Endothelial cell of umbilical vein (primary cell): ENCODE measurements around the gene CD79B. TPM values are rescaled to one million over a fixed set of nuclear protein-coding genes. Genes with fewer than 3 reads are reported as not detected.
A peak's percentile ranks its signal among the peaks of the same experiment; 100 is the strongest.
"Not testable (repeated sequence)": the region's sequence is repeated elsewhere in the genome, so short reads cannot be mapped to it uniquely, and the experiment has no call there.

Experiments
- BruUV-seq: library from RNA; stranded (reverse); fragments of 400-500 nt; replicated peaks from 2 replicates; lab custom pipeline; 2021; lab: Mats Ljungman, UMichigan
- CTCF ChIA-PET: fragments of 300-600, 350-600 bp; sonication (Branson Sonifier 250); formaldehyde crosslinking; loops from one replicate; lab custom pipeline; 2021; ENCODE audit warnings: antibody characterized with exemption, inconsistent platforms; lab: Charles Lee
- POLR2A ChIA-PET: fragments of 300-600, 350-600 bp; sonication (Branson Sonifier 250); formaldehyde crosslinking; loops from one replicate; lab custom pipeline; 2021; ENCODE audit warnings: antibody characterized with exemption, inconsistent platforms; lab: Charles Lee
- DNase-seq: peaks from one replicate; pipeline ENCODE4 v3.0.0-alpha.2; 2011; ENCODE audit warnings: low read depth, low spot score
- FAIRE-seq: peaks from 2 replicates; lab custom pipeline; 2011; peaks lifted over from hg19 to GRCh38; lab: Jason Lieb, UNC
- H2AFZ ChIP-seq: 2 replicates; pipeline ENCODE4 v1.6.0; 2012; ENCODE audit warnings: low read depth, low read length, control low read depth, inconsistent platforms
- H3K27ac ChIP-seq: 2 replicates; pipeline ENCODE4 v1.5.1; 2011; ENCODE audit warnings: low read depth, mild to moderate bottlenecking, control low read depth, low read length, moderate library complexity; ENCODE audit not compliant: insufficient read depth
- H3K27me3 ChIP-seq, 2 experiments: 2 replicates each; pipeline versions ENCODE4 v1.6.0 to v1.6.1; 2011; ENCODE audit warnings: low read length in 2 of 2, mixed read lengths in 1 of 2; ENCODE audit not compliant: control insufficient read depth in 2 of 2, insufficient read depth in 2 of 2
- H3K36me3 ChIP-seq, 2 experiments: 2 replicates in 1 of 2; 3 replicates in 1 of 2; pipeline ENCODE4 v1.5.1; 2011; ENCODE audit warnings: low read length in 2 of 2, mild to moderate bottlenecking in 1 of 2, moderate library complexity in 1 of 2; ENCODE audit not compliant: control insufficient read depth in 2 of 2, insufficient read depth in 2 of 2; ENCODE audit errors: extremely low read depth in 1 of 2
- H3K4me1 ChIP-seq: 3 replicates; pipeline ENCODE4 v1.5.1; 2011; ENCODE audit warnings: mild to moderate bottlenecking, low read length; ENCODE audit not compliant: control insufficient read depth, insufficient read depth; ENCODE audit errors: extremely low read depth
- H3K4me2 ChIP-seq: 2 replicates; pipeline ENCODE4 v1.6.1; 2011; ENCODE audit warnings: low read length, control low read depth, mixed read lengths; ENCODE audit not compliant: insufficient read depth
- H3K4me3 ChIP-seq, 3 experiments: fragments of 200-600 bp in 1 of 3; sonication (generic), shearing (Covaris generic) in 1 of 3; replicated peaks in 1 of 3; 2 replicates each; pipeline ENCODE4 v1.5.1; 2011 to 2016; ENCODE audit warnings: control low read depth in 3 of 3, low read length in 3 of 3, mild to moderate bottlenecking in 2 of 3, inconsistent platforms in 1 of 3, low read depth in 1 of 3, moderate library complexity in 1 of 3; ENCODE audit not compliant: insufficient read depth in 1 of 3
- H3K79me2 ChIP-seq: 2 replicates; pipeline ENCODE4 v1.6.0; 2012; ENCODE audit warnings: low read length, inconsistent platforms; ENCODE audit not compliant: control insufficient read depth, insufficient read depth
- H3K9ac ChIP-seq: replicated peaks from 2 replicates; pipeline ENCODE3; 2011; ENCODE audit warnings: low read length, control low read depth; ENCODE audit not compliant: insufficient read depth; ENCODE audit errors: extremely low read depth
- H3K9me1 ChIP-seq: replicated peaks from 3 replicates; pipeline ENCODE4 v1.6.0; 2011; ENCODE audit warnings: mild to moderate bottlenecking, low read length; ENCODE audit not compliant: control insufficient read depth, insufficient read depth; ENCODE audit errors: extremely low read depth
- H3K9me3 ChIP-seq: replicated peaks from 2 replicates; pipeline ENCODE4 v1.5.1; 2012; ENCODE audit warnings: low read length, inconsistent platforms; ENCODE audit not compliant: control insufficient read depth, insufficient read depth
- H4K20me1 ChIP-seq: replicated peaks from 2 replicates; pipeline ENCODE3; 2011; ENCODE audit warnings: mild to moderate bottlenecking, low read length; ENCODE audit not compliant: control insufficient read depth, insufficient read depth; ENCODE audit errors: extremely low read depth
- CTCF ChIP-seq, 2 donors: IDR thresholded peaks; 1 replicate in 1 of 2; 2 replicates in 1 of 2; pipeline ENCODE4 v1.5.1; 2011; ENCODE audit warnings: low read length in 2 of 2, mild to moderate bottlenecking in 2 of 2, moderate library complexity in 2 of 2, control low read depth in 1 of 2, inconsistent platforms in 1 of 2, low read depth in 1 of 2; ENCODE audit not compliant: insufficient read depth in 1 of 2; ENCODE audit errors: extremely low read depth in 1 of 2
- dilution Hi-C: fragments of 300-500 bp; cut with MboI; formaldehyde crosslinking; loops from one replicate; pipeline ENCODE4 v1.15.0; 2019; ENCODE audit warnings: low sequenced_read_pairs; ENCODE audit not compliant: extremely low pct_ligation_motif_present
- intact Hi-C: fragments of 100-400 bp; cut with micrococcal nuclease; formaldehyde crosslinking; loops from one replicate; pipeline ENCODE4 v1.10.0; 2022
- polyA plus RNA-seq, 4 experiments: library from polyadenylated mRNA; depleted of rRNA in 3 of 4; stranded (reverse) in 3 of 4; unstranded in 1 of 4; fragments of >200 nt; gene quantifications; 2 replicates each; pipeline versions ENCODE4 v1.2.1 to v1.2.3, GENCODE V29; 2011 to 2012; ENCODE audit warnings: missing spikeins in 1 of 4
- total RNA-seq: library from RNA; stranded (reverse); gene quantifications from 2 replicates; pipeline ENCODE4 v1.2.3, GENCODE V29; 2021

CD79B gene
- total and polyA plus RNA-seq, 2 donors (not counting 3 experiments of a cell fraction or from before 2014, with no cell fraction given), result 2.1 to 3.9 TPM

GRCh38 chr17:63907161-63907778 lies 24.9 kb downstream of the CD79B start:
- peak; percentile 43 for FAIRE-seq
- POLR2A ChIA-PET, result not testable (repeated sequence)

DNA sequence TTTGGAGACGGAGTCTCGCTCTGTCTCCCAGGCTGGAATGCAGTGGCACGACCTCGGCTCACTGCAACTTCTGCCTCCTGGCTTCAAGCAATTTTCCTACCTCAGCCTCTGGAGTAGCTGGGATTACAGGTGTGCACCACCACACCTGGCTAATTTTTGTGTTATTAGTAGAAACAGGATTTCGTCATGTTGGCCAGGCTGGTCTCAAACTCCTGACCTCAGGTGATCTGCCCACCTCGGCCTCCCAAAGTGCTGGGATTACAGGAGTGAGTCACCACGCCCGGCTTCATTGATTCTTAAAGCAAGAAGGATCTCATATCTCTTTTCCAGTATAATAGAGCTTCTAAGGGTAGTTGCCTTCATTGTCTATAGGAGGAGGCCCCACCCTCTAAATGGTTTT lies 27.3 kb downstream of the CD79B start:
- CTCF ChIA-PET, result interaction anchor here (0.8 to 4.2 kb wide), 10 partner anchors 14 to 377 kb away, joined by 3 to 19 read pairs (median 4); partner anchors contain the start of gene GH1
- POLR2A ChIA-PET, H3K4me3 ChIP-seq, intact Hi-C loops, H2AFZ ChIP-seq, H4K20me1 ChIP-seq, H3K9me1 ChIP-seq, H3K9me3 ChIP-seq, H3K27me3 ChIP-seq, H3K27ac ChIP-seq, DNase-seq, FAIRE-seq, H3K36me3 ChIP-seq, BruUV-seq, H3K79me2 ChIP-seq, H3K9ac ChIP-seq, H3K4me2 ChIP-seq, dilution Hi-C loops, H3K4me1 ChIP-seq: not testable (repeated sequence)

More at GRCh38 chr17:63907161-63907778, 24.9 kb downstream of the CD79B start:
- H3K4me3 ChIP-seq, H3K27ac ChIP-seq, H3K4me2 ChIP-seq, H3K79me2 ChIP-seq, DNase-seq, dilution Hi-C loops, H2AFZ ChIP-seq, H3K9me1 ChIP-seq, BruUV-seq, H3K9me3 ChIP-seq, H3K36me3 ChIP-seq, H4K20me1 ChIP-seq, H3K9ac ChIP-seq, H3K4me1 ChIP-seq, intact Hi-C loops, H3K27me3 ChIP-seq: not testable (repeated sequence)
- peak; percentile 12 to 28 for TF ChIP-seq CTCF (IDR thresholded peaks at IDR 0.05; ENCODE audit: extremely low read depth in 1 of 2, insufficient read depth in 1 of 2, low read depth in 1 of 2, low read length in 2 of 2)
- CTCF ChIA-PET, result interaction anchor here (0.7 to 4.2 kb wide), 6 partner anchors 11 to 226 kb away, joined by 3 to 19 read pairs (median 5); partner anchors contain the start of gene GH1
